Measurements from ENCODE around the gene C15orf61. TPM values are rescaled to one million over a fixed set of nuclear protein-coding genes. Genes with fewer than 3 reads are reported as not detected.

C15orf61 gene
- total and polyA plus RNA-seq, 9 donors, result 4.7 to 8.2 (median 6.3) TPM

DNA sequence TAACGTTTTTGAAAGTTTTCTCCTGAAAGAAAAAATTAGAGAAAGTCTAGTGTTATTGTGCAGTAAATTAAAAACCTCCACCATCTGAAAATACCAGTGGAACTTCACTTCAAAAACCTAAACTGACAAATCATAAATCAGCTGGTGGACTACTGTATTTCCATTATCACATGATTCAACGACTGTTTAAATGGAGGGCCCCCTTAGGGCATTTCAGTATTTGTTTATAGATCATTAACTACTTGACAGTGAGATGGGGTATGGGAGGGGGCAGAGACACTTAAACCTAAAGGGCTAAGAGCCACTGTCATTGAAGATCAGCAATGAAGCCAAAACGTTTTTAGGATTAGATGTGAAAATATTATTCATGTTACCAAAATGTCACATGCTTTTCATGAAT, 8.8 kb upstream of the C15orf61 start:
- no peak for DNase-seq
- no peaks in the 10 kb centered on the region for H3K27me3 ChIP-seq (ENCODE audit: control insufficient read depth, insufficient read depth, low read length)
- WGBS (ENCODE audit: insufficient coverage), result no CpG with 5 or more reads among the region's 3 CpGs
- H3K4me1 ChIP-seq (ENCODE audit: control insufficient read depth, insufficient read depth, low read length), result no peaks in the 10 kb centered on the region
- H3K9me3 ChIP-seq (replicated peaks; ENCODE audit: control insufficient read depth, low read depth, low read length), result no peaks in the 10 kb centered on the region
- no peak overlapping the region for H3K4me3 ChIP-seq (ENCODE audit: low read length)
- H3K27ac ChIP-seq (ENCODE audit: low read length), result no peak overlapping the region
- H3K36me3 ChIP-seq (ENCODE audit: control insufficient read depth, insufficient read depth, low read length), result peaks cover 18% of the 10 kb centered on the region

DNA sequence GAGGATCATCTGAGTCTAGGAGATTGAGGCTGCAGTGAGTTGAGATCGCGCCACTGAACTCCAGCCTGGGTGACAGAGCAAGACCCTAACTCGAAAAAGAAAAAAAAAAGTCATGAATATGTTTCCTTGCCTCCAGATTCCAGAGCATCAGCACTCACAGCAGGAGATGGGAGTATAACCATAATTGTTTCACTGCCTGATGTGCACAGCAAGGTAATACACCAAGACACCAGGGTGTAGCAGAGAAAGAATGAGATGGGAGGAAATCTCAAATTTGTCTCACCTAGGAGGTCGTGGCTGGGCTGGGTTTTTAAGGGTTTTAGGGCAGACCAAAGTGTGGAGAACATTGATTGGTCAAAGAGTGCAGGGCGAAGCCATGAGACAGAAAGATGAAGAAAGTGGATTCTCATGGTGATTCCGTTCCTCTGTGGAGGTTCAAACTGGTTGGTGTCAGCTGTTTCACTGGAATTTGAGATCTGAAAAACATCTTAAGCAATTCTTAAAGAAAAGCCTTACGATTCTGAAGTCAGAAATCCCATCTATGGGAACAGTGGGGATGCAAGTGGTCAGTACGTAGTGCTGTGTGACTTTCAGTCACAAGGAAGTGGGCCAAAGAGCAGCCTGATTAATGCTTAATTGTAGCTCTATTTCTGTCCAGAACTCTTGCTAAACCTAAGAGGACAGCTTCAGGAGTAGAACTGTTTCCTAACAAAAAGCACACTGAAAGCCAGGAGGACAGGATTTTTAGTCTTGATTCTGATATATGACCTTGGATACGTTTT, 7.8 kb upstream of the C15orf61 start:
- WGBS (ENCODE audit: insufficient coverage), result 70% methylated on average over 5 of the region's 9 CpGs
- DNase-seq, result no peak
- no peaks in the 10 kb centered on the region for H3K27me3 ChIP-seq (ENCODE audit: control insufficient read depth, insufficient read depth, low read length)
- H3K27ac ChIP-seq (ENCODE audit: low read length), result no peak overlapping the region
- peaks cover 18% of the 10 kb centered on the region for H3K36me3 ChIP-seq (ENCODE audit: control insufficient read depth, insufficient read depth, low read length)
- no peak overlapping the region for H3K4me3 ChIP-seq (ENCODE audit: low read length)
- H3K9me3 ChIP-seq (replicated peaks; ENCODE audit: control insufficient read depth, low read depth, low read length), result no peaks in the 10 kb centered on the region
- H3K4me1 ChIP-seq (ENCODE audit: control insufficient read depth, insufficient read depth, low read length), result no peaks in the 10 kb centered on the region

DNA sequence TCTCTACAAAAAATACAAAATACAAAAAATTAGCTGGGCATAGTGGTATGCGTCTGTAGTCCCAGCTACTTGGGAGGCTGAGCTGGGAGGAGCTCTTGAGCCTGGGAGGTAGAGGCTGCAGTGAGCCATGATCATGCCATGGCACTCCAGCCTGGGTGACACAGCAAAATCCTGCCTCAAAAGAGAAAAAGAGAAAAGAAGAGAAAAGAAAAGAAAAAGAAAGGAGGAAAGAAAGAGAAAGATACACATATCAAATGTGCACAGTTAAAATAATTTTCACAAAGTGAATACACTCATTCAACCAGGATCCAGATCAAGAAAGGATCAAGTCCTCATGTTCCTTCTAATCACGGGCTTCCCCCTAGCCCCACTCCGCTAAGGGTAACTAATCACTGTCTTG, 5.8 kb upstream of the C15orf61 start:
- H3K36me3 ChIP-seq (ENCODE audit: control insufficient read depth, insufficient read depth, low read length), result peaks cover 18% of the 10 kb centered on the region
- H3K9me3 ChIP-seq (replicated peaks; ENCODE audit: control insufficient read depth, low read depth, low read length), result no peaks in the 10 kb centered on the region
- no peak for DNase-seq
- H3K27ac ChIP-seq (ENCODE audit: low read length), result no peak overlapping the region
- H3K4me1 ChIP-seq (ENCODE audit: control insufficient read depth, insufficient read depth, low read length), result no peaks in the 10 kb centered on the region
- WGBS (ENCODE audit: insufficient coverage), result 77% methylated on average over 3 of the region's 3 CpGs
- no peaks in the 10 kb centered on the region for H3K27me3 ChIP-seq (ENCODE audit: control insufficient read depth, insufficient read depth, low read length)
- H3K4me3 ChIP-seq (ENCODE audit: low read length), result no peak overlapping the region

DNA sequence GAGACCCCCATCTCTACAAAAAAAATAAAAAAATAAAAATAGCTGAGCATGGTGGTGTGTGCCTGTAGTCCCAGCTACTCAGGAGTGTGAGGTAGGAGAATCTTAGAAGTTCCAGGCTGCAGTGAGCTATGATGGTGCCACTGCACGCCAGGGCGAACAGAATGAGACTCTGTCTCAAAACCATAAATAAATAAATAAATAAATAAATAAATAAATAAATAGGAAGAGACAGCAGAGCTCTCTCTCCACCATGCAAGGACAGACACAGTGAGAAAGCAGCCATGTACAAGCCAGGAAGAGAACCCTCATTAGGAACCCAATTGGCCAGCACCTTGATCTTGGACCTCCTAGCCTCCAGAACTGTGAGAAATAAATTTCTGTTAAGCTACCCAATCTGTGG, 5.4 kb upstream of the C15orf61 start:
- peaks cover 18% of the 10 kb centered on the region for H3K36me3 ChIP-seq (ENCODE audit: control insufficient read depth, insufficient read depth, low read length)
- no peak overlapping the region for H3K4me3 ChIP-seq (ENCODE audit: low read length)
- H3K4me1 ChIP-seq (ENCODE audit: control insufficient read depth, insufficient read depth, low read length), result peaks cover 3% of the 10 kb centered on the region
- no peak for DNase-seq
- WGBS (ENCODE audit: insufficient coverage), result no CpG with 5 or more reads among the region's 2 CpGs
- H3K27ac ChIP-seq (ENCODE audit: low read length), result no peak overlapping the region
- no peaks in the 10 kb centered on the region for H3K9me3 ChIP-seq (replicated peaks; ENCODE audit: control insufficient read depth, low read depth, low read length)
- H3K27me3 ChIP-seq (ENCODE audit: control insufficient read depth, insufficient read depth, low read length), result no peaks in the 10 kb centered on the region

DNA sequence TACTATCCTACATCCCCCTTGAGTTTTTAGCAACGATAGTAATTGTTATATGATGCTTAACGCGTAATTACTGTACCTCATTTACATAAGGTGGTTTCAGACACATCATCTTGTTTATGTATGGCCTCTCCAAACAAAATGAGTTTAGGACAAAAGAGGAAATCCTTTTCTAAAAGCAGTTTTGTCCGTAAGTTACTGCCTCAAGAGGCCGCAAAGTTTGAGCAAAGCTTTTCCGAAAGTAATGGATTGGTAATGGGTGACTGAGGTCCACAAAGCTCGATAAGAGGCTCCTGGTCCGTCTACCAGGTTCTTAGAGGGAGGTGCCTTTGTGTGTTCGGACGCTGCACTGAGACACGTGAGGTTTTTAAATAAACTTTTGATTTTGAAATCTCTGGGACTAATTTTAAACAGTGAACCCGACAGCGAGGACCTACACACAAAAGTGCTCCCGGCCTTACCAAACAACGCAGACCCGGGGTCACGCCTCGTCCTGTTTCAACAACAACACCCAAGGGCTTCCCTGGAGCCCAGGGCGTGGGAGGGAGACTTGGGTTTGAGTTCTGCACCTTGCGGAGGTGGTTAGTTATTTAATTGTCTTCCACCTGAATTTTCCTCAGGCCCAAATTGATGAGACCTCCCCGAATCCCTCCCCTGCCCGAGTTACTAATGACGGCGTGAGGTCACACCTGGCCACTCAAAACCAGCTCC, 456 bp upstream of the C15orf61 start:
- peaks cover 4% of the 10 kb centered on the region for H3K4me1 ChIP-seq (ENCODE audit: control insufficient read depth, insufficient read depth, low read length)
- H3K27me3 ChIP-seq (ENCODE audit: control insufficient read depth, insufficient read depth, low read length), result no peaks in the 10 kb centered on the region
- DNase-seq, result peak; percentile 61
- H3K4me3 ChIP-seq (ENCODE audit: low read length), result peak overlapping the region; percentile 77
- peak overlapping the region; percentile 92 for H3K27ac ChIP-seq (ENCODE audit: low read length)
- H3K9me3 ChIP-seq (replicated peaks; ENCODE audit: control insufficient read depth, low read depth, low read length), result no peaks in the 10 kb centered on the region
- 17% methylated on average over 8 of the region's 24 CpGs for WGBS (ENCODE audit: insufficient coverage)
- H3K36me3 ChIP-seq (ENCODE audit: control insufficient read depth, insufficient read depth, low read length), result peaks cover 2% of the 10 kb centered on the region

DNA sequence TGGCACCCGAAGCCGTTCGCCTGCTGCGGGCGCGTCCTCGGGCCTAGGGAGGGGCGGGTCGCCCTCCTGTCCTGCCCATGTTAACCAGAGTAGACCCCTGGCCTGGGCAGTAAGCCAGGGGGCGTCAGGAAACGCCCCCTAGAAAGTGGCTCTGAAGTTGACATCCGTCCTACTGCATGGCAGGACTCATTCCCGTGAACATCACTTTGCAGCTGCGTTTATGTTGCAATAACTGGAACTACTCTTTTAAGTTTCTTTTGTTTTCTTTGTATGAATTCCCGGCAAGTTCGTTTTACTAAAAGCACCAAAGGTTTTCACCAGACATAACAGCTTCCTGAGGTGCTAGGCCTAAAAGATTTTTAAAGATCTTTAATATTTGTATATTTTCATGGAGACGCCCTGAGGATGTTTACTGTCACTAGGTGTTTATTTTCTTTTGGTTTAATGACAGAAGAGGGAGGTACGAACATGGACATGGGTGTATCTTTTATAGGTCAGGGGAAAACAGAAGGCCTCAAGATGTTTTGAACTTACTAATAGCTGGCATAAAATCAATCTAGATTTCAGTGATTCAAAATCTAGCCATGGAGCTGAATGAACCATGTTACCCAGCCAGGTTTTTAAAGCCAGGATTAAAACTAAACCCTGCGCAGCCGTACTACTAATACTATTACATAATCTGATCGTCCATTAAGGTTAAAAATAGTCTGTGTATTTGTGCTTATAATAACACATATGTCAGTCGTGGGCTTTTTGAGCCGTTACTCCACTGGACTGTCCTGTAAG, 1.0 kb downstream of the C15orf61 start:
- no peaks in the 10 kb centered on the region for H3K27me3 ChIP-seq (ENCODE audit: control insufficient read depth, insufficient read depth, low read length)
- WGBS (ENCODE audit: insufficient coverage), result 0% methylated on average over 11 of the region's 23 CpGs
- peak; percentile 80 for DNase-seq
- peak overlapping the region; percentile 98 for H3K27ac ChIP-seq (ENCODE audit: low read length)
- no peaks in the 10 kb centered on the region for H3K36me3 ChIP-seq (ENCODE audit: control insufficient read depth, insufficient read depth, low read length)
- H3K4me3 ChIP-seq (ENCODE audit: low read length), result peak overlapping the region; percentile 94
- peaks cover 4% of the 10 kb centered on the region for H3K4me1 ChIP-seq (ENCODE audit: control insufficient read depth, insufficient read depth, low read length)
- no peaks in the 10 kb centered on the region for H3K9me3 ChIP-seq (replicated peaks; ENCODE audit: control insufficient read depth, low read depth, low read length)

DNA sequence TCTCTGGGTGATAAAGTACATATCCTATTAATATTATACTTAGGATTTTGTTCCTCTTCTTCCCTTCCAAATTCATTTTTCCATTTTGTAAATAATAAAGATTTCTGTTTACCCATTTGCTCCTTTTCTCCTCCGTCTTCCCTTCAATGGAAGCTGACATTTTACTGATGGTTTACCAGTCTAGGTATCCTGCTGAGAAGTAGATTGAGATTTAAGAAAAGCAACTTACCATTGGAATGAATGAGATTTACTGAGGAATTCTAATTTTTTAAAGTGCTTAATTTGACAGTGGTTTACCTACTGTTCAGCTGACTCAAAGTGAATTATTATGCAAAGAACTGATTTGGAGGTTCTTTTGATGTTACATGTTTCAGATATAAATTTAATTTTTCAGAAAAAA, 2.4 kb downstream of the C15orf61 start:
- Histone ChIP-seq H3K4me3 (ENCODE audit: low read length) (no peak overlapping the region), H3K9me3 (replicated peaks; ENCODE audit: control insufficient read depth, low read depth, low read length) (no peaks in the 10 kb centered on the region), H3K36me3 (ENCODE audit: control insufficient read depth, insufficient read depth, low read length) (no peaks in the 10 kb centered on the region), H3K27ac (ENCODE audit: low read length) (no peak overlapping the region), H3K4me1 (ENCODE audit: control insufficient read depth, insufficient read depth, low read length) (peaks cover 4% of the 10 kb centered on the region), H3K27me3 (ENCODE audit: control insufficient read depth, insufficient read depth, low read length) (no peaks in the 10 kb centered on the region)
- WGBS (ENCODE audit: insufficient coverage), result no CpG with 5 or more reads among the region's 1 CpG
- DNase-seq, result no peak

DNA sequence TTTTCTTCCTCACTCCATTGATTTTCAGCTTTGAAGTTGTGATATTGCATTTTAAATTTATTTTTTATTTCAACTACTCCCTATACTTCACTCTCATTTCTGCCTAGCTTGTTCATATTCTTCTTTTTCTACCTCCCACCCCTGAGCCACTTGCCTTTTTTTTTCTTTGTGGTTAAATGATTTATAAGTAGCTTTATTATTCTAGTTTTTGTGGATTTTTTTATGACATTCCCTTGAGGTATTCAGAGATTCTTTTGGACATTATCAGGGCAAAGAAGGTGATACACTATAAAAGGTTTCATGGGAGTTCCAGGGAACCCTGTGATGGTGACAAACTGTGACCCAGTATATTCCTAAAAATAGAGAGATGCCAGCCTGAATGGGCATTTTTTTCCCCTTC, 3.3 kb downstream of the C15orf61 start:
- peaks cover 4% of the 10 kb centered on the region for H3K4me1 ChIP-seq (ENCODE audit: control insufficient read depth, insufficient read depth, low read length)
- no peak overlapping the region for H3K27ac ChIP-seq (ENCODE audit: low read length)
- H3K27me3 ChIP-seq (ENCODE audit: control insufficient read depth, insufficient read depth, low read length), result no peaks in the 10 kb centered on the region
- DNase-seq, result no peak
- no peaks in the 10 kb centered on the region for H3K36me3 ChIP-seq (ENCODE audit: control insufficient read depth, insufficient read depth, low read length)
- no peak overlapping the region for H3K4me3 ChIP-seq (ENCODE audit: low read length)
- no peaks in the 10 kb centered on the region for H3K9me3 ChIP-seq (replicated peaks; ENCODE audit: control insufficient read depth, low read depth, low read length)

DNA sequence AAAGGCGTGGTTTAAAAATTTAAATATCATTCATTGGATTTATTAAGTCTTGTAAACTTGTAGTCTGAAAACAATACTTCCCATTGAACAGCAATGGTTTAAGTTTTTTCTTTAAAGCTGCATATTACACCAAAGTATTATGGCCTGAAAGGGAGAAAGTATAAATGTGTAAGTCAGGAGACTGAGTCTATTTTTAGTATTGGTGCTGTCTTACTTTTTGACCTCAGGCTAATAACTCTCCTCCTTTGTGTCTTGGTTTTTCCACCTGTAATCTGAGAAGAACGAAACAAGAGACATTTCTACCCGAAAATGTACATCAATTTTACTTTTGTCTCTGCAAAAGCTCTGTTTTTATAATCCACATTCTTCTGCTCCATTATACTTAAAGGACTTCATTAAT, 7.6 kb downstream of the C15orf61 start:
- H3K27me3 ChIP-seq (ENCODE audit: control insufficient read depth, insufficient read depth, low read length), result no peaks in the 10 kb centered on the region
- no peak for DNase-seq
- no peaks in the 10 kb centered on the region for H3K4me1 ChIP-seq (ENCODE audit: control insufficient read depth, insufficient read depth, low read length)
- WGBS (ENCODE audit: insufficient coverage), result no CpG with 5 or more reads among the region's 3 CpGs
- no peak overlapping the region for H3K27ac ChIP-seq (ENCODE audit: low read length)
- no peaks in the 10 kb centered on the region for H3K36me3 ChIP-seq (ENCODE audit: control insufficient read depth, insufficient read depth, low read length)
- no peaks in the 10 kb centered on the region for H3K9me3 ChIP-seq (replicated peaks; ENCODE audit: control insufficient read depth, low read depth, low read length)
- no peak overlapping the region for H3K4me3 ChIP-seq (ENCODE audit: low read length)

DNA sequence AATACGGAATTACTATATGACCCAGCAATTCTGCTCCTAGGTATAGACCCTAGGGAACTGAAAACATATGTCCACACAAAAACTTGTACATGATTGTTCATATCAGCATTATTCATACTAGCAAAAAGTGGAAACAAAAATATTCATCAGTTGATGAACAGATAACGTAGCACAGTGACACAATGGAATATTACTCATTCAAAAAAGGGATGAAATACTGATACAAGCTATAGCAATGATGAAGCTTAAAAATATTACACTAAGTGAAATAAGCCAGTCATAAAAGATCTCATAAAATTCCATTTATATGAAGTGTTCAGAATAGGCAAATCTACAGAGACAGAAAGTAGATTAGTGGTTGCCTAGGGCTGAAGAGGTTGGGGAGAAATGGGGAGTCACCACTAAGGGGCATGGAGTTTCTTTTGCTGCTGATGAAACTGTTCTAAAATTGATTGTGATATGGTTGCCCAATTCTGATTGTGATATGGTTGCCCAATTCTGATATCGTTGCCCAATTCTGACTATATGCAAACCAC, 10.5 kb downstream of the C15orf61 start:
- WGBS (ENCODE audit: insufficient coverage), result no CpG with 5 or more reads among the region's 3 CpGs
- Histone ChIP-seq H3K4me1 (ENCODE audit: control insufficient read depth, insufficient read depth, low read length) (no peaks in the 10 kb centered on the region), H3K4me3 (ENCODE audit: low read length) (no peak overlapping the region), H3K27ac (ENCODE audit: low read length) (no peak overlapping the region), H3K36me3 (ENCODE audit: control insufficient read depth, insufficient read depth, low read length) (no peaks in the 10 kb centered on the region), H3K27me3 (ENCODE audit: control insufficient read depth, insufficient read depth, low read length) (no peaks in the 10 kb centered on the region), H3K9me3 (replicated peaks; ENCODE audit: control insufficient read depth, low read depth, low read length) (no peaks in the 10 kb centered on the region)
- no peak for DNase-seq

Measured in muscle of leg (tissue), 11 donors.